A673 (cell line): ENCODE results near the gene BICC1. TPM values are rescaled to one million over a fixed set of nuclear protein-coding genes. Genes with fewer than 3 reads are reported as not detected.

ENCODE experiments used
- BruUV-seq: library from RNA; stranded (reverse); fragments of 400-500 nt; replicated peaks from 2 replicates; lab custom pipeline; 2021; lab: Mats Ljungman, UMichigan
- CTCF ChIA-PET: fragments of 300-600 bp; sonication (Branson Sonifier 250); formaldehyde crosslinking; loops from one replicate; lab custom pipeline; 2022; ENCODE audit warnings: antibody characterized with exemption; lab: Charles Lee
- POLR2A ChIA-PET: fragments of 300-600 bp; sonication (Branson Sonifier 250); formaldehyde crosslinking; loops from one replicate; lab custom pipeline; 2022; ENCODE audit warnings: antibody characterized with exemption; ENCODE audit not compliant: low non-redundant PET; lab: Charles Lee
- DNase-seq: peaks from one replicate; pipeline ENCODE4 v3.0.0-alpha.2; 2015; ENCODE audit warnings: low spot score
- H3K27ac ChIP-seq: fragments of 200-600 bp; sonication (generic); 2 replicates; pipeline ENCODE4 v1.5.1; 2016; ENCODE audit warnings: mixed run types, low read depth, mild to moderate bottlenecking, mixed read lengths, antibody characterized with exemption, low read length; ENCODE audit not compliant: poor library complexity, severe bottlenecking
- H3K27me3 ChIP-seq: fragments of 200-600 bp; sonication (generic); replicated peaks from 2 replicates; pipeline ENCODE4 v1.6.1; 2017; ENCODE audit warnings: mixed run types, low read depth, mild to moderate bottlenecking, mixed read lengths, antibody characterized with exemption, low read length; ENCODE audit not compliant: insufficient read depth, poor library complexity
- H3K36me3 ChIP-seq: fragments of 200-600 bp; sonication (generic); 2 replicates; pipeline ENCODE4 v1.6.1; 2016; ENCODE audit warnings: mixed run types, mild to moderate bottlenecking, mixed read lengths, antibody characterized with exemption, low read length; ENCODE audit not compliant: insufficient read depth, poor library complexity, severe bottlenecking
- H3K4me1 ChIP-seq: fragments of 200-600 bp; sonication (generic); 2 replicates; pipeline ENCODE4 v1.6.1; 2017; ENCODE audit warnings: mixed run types, mild to moderate bottlenecking, mixed read lengths, antibody characterized with exemption, low read length; ENCODE audit not compliant: insufficient read depth, poor library complexity, severe bottlenecking
- H3K4me3 ChIP-seq: fragments of 200-600 bp; sonication (generic); 2 replicates; pipeline ENCODE4 v1.5.1; 2016; ENCODE audit warnings: low read depth, mixed run types, mild to moderate bottlenecking, mixed read lengths, low read length; ENCODE audit not compliant: poor library complexity, severe bottlenecking
- H3K9me3 ChIP-seq: fragments of 200-600 bp; sonication (generic); 2 replicates; pipeline ENCODE4 v1.6.1; 2016; ENCODE audit warnings: mixed run types, low read depth, mild to moderate bottlenecking, mixed read lengths, antibody characterized with exemption, low read length; ENCODE audit not compliant: poor library complexity, severe bottlenecking
- EZH2 ChIP-seq: fragments of 200-600 bp; sonication (generic); IDR thresholded peaks from 2 replicates; pipeline ENCODE4 v1.6.1; 2017; ENCODE audit warnings: borderline replicate concordance, low read depth, mild to moderate bottlenecking, mixed read lengths, antibody characterized with exemption, low read length; ENCODE audit not compliant: poor library complexity, severe bottlenecking
- intact Hi-C: fragments of 100-400 bp; cut with micrococcal nuclease; formaldehyde crosslinking; loops from one replicate; pipeline ENCODE4 v1.10.0; 2022; ENCODE audit not compliant: unreplicated experiment
- total RNA-seq: library from RNA; stranded (reverse); gene quantifications from 2 replicates; pipeline ENCODE4 v1.2.3, GENCODE V29; 2021
- TF ChIP-seq, protein P1 (sequence below): fragments of 300-800, 200-600 bp; sonication (generic); conservative IDR thresholded peaks from 2 replicates; pipeline ENCODE4 v1.5.1; 2017; ENCODE audit warnings: low read depth, mild to moderate bottlenecking, antibody characterized with exemption, low read length, moderate library complexity, mixed read lengths

BICC1 gene
- total RNA-seq, 1 experiment from 2014 or later: 1.6 TPM

DNA sequence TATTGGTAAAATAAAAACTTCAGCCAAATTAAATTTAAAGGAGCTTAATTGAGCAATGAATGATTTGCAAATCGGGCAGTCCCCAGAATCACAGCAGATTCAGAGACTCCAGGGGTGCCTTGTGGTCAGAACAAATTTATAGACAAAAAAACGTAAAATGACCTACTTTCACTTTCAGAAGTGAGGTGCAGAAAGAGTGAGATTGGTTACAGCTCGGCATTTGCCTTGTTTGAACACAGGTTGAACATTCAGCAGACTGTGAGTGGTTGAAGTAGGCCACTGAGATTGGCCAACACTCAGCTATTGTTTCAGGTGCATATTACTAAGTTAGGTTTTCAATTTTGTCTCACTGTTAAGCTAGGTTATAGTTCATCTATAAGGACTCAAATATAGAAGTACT, 153.4 kb downstream of the BICC1 start:
- ChIA-PET POLR2A (no interaction called here), CTCF (no interaction called here)
- no peaks in the 10 kb centered on the region for H3K36me3 ChIP-seq
- H3K9me3 ChIP-seq: peaks cover 5% of the 10 kb centered on the region
- BruUV-seq: no TSS peak
- no peak for DNase-seq
- no peak for TF ChIP-seq EZH2
- intact Hi-C loops: no loop called here
- no peak overlapping the region for H3K27ac ChIP-seq
- H3K27me3 ChIP-seq: no peaks in the 10 kb centered on the region
- H3K4me3 ChIP-seq: no peak overlapping the region
- no peaks in the 10 kb centered on the region for H3K4me1 ChIP-seq

GRCh38 chr10:58667658-58668310, 155.1 kb downstream of the BICC1 start:
- ChIA-PET POLR2A (no interaction called here), CTCF (no interaction called here)
- intact Hi-C loops: no loop called here
- BruUV-seq: no TSS peak
- Histone ChIP-seq H3K27ac (no peak overlapping the region), H3K4me1 (no peaks in the 10 kb centered on the region), H3K36me3 (no peaks in the 10 kb centered on the region), H3K9me3 (peaks cover 5% of the 10 kb centered on the region), H3K27me3 (no peaks in the 10 kb centered on the region), H3K4me3 (no peak overlapping the region)
- no peak for DNase-seq
- TF ChIP-seq, protein P1, sequence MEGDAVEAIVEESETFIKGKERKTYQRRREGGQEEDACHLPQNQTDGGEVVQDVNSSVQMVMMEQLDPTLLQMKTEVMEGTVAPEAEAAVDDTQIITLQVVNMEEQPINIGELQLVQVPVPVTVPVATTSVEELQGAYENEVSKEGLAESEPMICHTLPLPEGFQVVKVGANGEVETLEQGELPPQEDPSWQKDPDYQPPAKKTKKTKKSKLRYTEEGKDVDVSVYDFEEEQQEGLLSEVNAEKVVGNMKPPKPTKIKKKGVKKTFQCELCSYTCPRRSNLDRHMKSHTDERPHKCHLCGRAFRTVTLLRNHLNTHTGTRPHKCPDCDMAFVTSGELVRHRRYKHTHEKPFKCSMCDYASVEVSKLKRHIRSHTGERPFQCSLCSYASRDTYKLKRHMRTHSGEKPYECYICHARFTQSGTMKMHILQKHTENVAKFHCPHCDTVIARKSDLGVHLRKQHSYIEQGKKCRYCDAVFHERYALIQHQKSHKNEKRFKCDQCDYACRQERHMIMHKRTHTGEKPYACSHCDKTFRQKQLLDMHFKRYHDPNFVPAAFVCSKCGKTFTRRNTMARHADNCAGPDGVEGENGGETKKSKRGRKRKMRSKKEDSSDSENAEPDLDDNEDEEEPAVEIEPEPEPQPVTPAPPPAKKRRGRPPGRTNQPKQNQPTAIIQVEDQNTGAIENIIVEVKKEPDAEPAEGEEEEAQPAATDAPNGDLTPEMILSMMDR: no peak
- no peak for TF ChIP-seq EZH2

DNA sequence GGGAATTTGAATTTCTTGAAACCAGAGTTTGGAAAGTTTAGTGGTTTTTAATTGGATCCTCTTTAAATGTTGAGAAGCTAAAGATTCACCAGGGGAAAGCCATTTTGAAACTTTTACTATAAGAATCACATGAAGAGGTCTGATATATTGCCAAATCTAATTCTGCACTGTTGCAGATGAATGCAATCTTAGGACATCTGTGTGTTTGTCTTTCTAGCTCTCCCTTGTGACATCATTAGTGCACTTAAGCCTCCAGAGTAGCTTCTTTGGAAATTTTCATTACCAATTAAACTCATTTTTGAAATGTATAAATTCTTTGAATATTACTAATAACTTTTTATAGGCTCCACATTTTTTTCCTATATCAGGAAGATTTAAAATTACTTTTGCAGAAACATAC, 160.2 kb downstream of the BICC1 start:
- POLR2A ChIA-PET: no interaction called here
- H3K4me1 ChIP-seq: no peaks in the 10 kb centered on the region
- BruUV-seq: no TSS peak
- H3K27ac ChIP-seq: no peak overlapping the region
- TF ChIP-seq, protein P1: no peak
- TF ChIP-seq EZH2: no peak
- no peak overlapping the region for H3K4me3 ChIP-seq
- CTCF ChIA-PET: interaction anchor here (0.7 kb wide), 1 partner anchor 31 kb away, joined by 4 read pairs; no protein-coding TSS in a partner anchor
- DNase-seq: no peak
- H3K9me3 ChIP-seq: no peaks in the 10 kb centered on the region
- no peaks in the 10 kb centered on the region for H3K36me3 ChIP-seq
- intact Hi-C loops: no loop called here
- H3K27me3 ChIP-seq: no peaks in the 10 kb centered on the region

DNA sequence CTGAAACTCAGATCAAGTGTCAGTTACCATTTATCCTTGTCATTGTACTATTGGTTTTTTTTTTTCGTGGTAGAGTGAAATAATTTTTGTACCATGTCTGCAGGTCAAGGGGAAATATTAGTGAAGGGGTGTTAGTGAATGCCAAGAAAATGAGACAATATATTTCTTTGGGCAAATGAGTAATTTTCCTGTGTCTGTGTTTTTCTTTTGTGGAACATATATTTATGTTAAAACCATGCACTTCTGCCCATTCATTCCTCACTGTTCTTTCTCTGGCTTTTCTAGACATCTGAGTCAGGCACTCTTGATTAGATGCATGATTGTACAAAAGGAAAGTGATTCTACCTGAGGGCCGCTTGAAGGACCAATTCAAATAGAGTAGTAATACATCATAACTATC, 161.6 kb downstream of the BICC1 start:
- ChIA-PET CTCF (no interaction called here), POLR2A (no interaction called here)
- Histone ChIP-seq H3K36me3 (no peaks in the 10 kb centered on the region), H3K9me3 (no peaks in the 10 kb centered on the region), H3K27ac (no peak overlapping the region), H3K4me3 (no peak overlapping the region), H3K4me1 (no peaks in the 10 kb centered on the region), H3K27me3 (no peaks in the 10 kb centered on the region)
- intact Hi-C loops: no loop called here
- no peak for DNase-seq
- BruUV-seq: no TSS peak
- no peak for TF ChIP-seq EZH2
- TF ChIP-seq, protein P1: no peak
